K562 (cell line): ENCODE results near the gene PPP2R5A. TPM values are rescaled to one million over a fixed set of nuclear protein-coding genes. Genes with fewer than 3 reads are reported as not detected.

Experiments
- ATAC-seq: fragments of 200-7000 bp; cut with Tn5 transposase; 3 replicates; pipeline ENCODE4 v1.9.1; 2020; ENCODE audit warnings: moderate library complexity
- BruUV-seq: library from RNA; stranded (reverse); fragments of 400-500 nt; replicated peaks from 2 replicates; lab custom pipeline; 2021; lab: Mats Ljungman, UMichigan
- CTCF ChIA-PET: fragments of 300-600 bp; formaldehyde crosslinking; extraction: SDS; loops from one replicate; lab custom pipeline; 2021; ENCODE audit warnings: low intra/inter-chr PET ratio; lab: Yijun Ruan, JAX
- POLR2A ChIA-PET: fragments of 300-600, 350-650 bp; sonication (Branson Sonifier 250); formaldehyde crosslinking; extraction: SDS; loops from one replicate; lab custom pipeline; 2021; ENCODE audit warnings: antibody characterized with exemption, inconsistent platforms; lab: Yijun Ruan, JAX
- DNase-seq, 4 experiments: peaks; one replicate each; pipeline versions ENCODE4 v3.0.0 to v3.0.0-alpha.2; 2011 to 2018; ENCODE audit warnings: low spot score in 3 of 4, mixed read lengths in 3 of 4; ENCODE audit errors: extremely low read depth in 1 of 4
- FAIRE-seq: peaks from 2 replicates; lab custom pipeline; 2011; peaks lifted over from hg19 to GRCh38; lab: Jason Lieb, UNC
- H2AFZ ChIP-seq: 2 replicates; pipeline ENCODE4 v1.6.0; 2011; ENCODE audit warnings: low read depth, low read length, control low read depth, inconsistent platforms
- H3K27ac ChIP-seq: fragments of 200-600 bp; 3 replicates; pipeline ENCODE4 v1.8.0; 2011; ENCODE audit warnings: low read depth, mild to moderate bottlenecking, control low read depth, inconsistent platforms, low read length, moderate library complexity, mixed read lengths; ENCODE audit errors: extremely low read depth
- H3K27me3 ChIP-seq, 2 experiments: fragments of 300-600 bp in 1 of 2; 2 replicates in 1 of 2; 3 replicates in 1 of 2; pipeline versions ENCODE4 v1.6.0 to v1.8.0; 2011; ENCODE audit warnings: inconsistent platforms in 2 of 2, low read length in 2 of 2, mild to moderate bottlenecking in 1 of 2, mixed read lengths in 1 of 2, moderate library complexity in 1 of 2; ENCODE audit not compliant: control insufficient read depth in 2 of 2, insufficient read depth in 2 of 2
- H3K36me3 ChIP-seq: fragments of 300-600 bp; 3 replicates; pipeline ENCODE4 v1.8.0; 2011; ENCODE audit warnings: mild to moderate bottlenecking, low read length, inconsistent platforms; ENCODE audit not compliant: control insufficient read depth, insufficient read depth
- H3K4me1 ChIP-seq, 2 experiments: fragments of 200-600 bp in 1 of 2; replicated peaks in 1 of 2; 2 replicates in 1 of 2; 3 replicates in 1 of 2; pipeline versions ENCODE4 v1.5.1 to v1.8.0; 2011; ENCODE audit warnings: inconsistent platforms in 2 of 2, low read length in 2 of 2, mild to moderate bottlenecking in 1 of 2, mixed read lengths in 1 of 2, moderate library complexity in 1 of 2; ENCODE audit not compliant: control insufficient read depth in 2 of 2, insufficient read depth in 2 of 2
- H3K4me2 ChIP-seq: 2 replicates; pipeline ENCODE4 v1.6.1; 2011; ENCODE audit warnings: low read length, control low read depth, inconsistent platforms, mixed read lengths; ENCODE audit not compliant: insufficient read depth
- H3K4me3 ChIP-seq: fragments of 200-600 bp; sonication (generic), shearing (Covaris generic); 2 replicates; pipeline ENCODE4 v1.5.1; 2016; ENCODE audit warnings: control low read depth, inconsistent platforms
- H3K79me2 ChIP-seq: fragments of 200-600 bp; 3 replicates; pipeline ENCODE4 v1.8.0; 2011; ENCODE audit warnings: low read length, inconsistent platforms; ENCODE audit not compliant: control insufficient read depth, insufficient read depth
- H3K9ac ChIP-seq, 2 experiments: 2 replicates each; pipeline versions ENCODE4 v1.6.0 to v1.6.1; 2011; ENCODE audit warnings: low read depth in 2 of 2, low read length in 2 of 2, control low read depth in 1 of 2, inconsistent platforms in 1 of 2, mild to moderate bottlenecking in 1 of 2, mixed read lengths in 1 of 2; ENCODE audit not compliant: insufficient read depth in 1 of 2
- H3K9me1 ChIP-seq: one replicate; pipeline ENCODE4 v1.6.0; 2011; ENCODE audit warnings: inconsistent platforms, mild to moderate bottlenecking, low read length, moderate library complexity; ENCODE audit not compliant: control insufficient read depth, insufficient read depth
- H3K9me3 ChIP-seq: replicated peaks from 2 replicates; pipeline ENCODE4 v1.5.1; 2011; ENCODE audit warnings: low read depth, low read length, inconsistent platforms; ENCODE audit not compliant: control insufficient read depth, insufficient read depth
- H4K20me1 ChIP-seq: replicated peaks from 2 replicates; pipeline ENCODE4 v1.6.1; 2011; ENCODE audit warnings: low read length, inconsistent platforms, mixed read lengths; ENCODE audit not compliant: control insufficient read depth, insufficient read depth
- CEBPB ChIP-seq: fragments of 450-650 bp; IDR thresholded peaks from 2 replicates; pipeline ENCODE4 v1.6.1; 2016; ENCODE audit warnings: missing genetic modification characterization, missing compliant biosample characterization
- HMBOX1 ChIP-seq: sonication (generic); IDR thresholded peaks from 2 replicates; pipeline ENCODE4 v1.6.1; 2016
- SREBF1 ChIP-seq: fragments of 150-350 bp; IDR thresholded peaks from 2 replicates; pipeline ENCODE4 v1.6.1; 2014; ENCODE audit warnings: antibody characterized with exemption, low read depth, low read length, borderline replicate concordance
- XRCC5 ChIP-seq: fragments of 200-400 bp; formaldehyde crosslinking; IDR thresholded peaks from 2 replicates; pipeline ENCODE4 v1.6.1; 2017; ENCODE audit warnings: low read depth, mild to moderate bottlenecking, low read length
- ZSCAN29 ChIP-seq: fragments of 450-650 bp; IDR thresholded peaks from 2 replicates; pipeline ENCODE4 v1.6.1; 2017
- WGBS: fragments of 100-300 bp; shearing (Covaris generic); methylation state at CpG from one replicate; pipeline ENCODE4 v1.1.6; 2016; ENCODE audit warnings: low coverage, mixed read lengths; ENCODE audit not compliant: insufficient coverage; ENCODE audit errors: missing lambda C conversion rate; 5-methylcytosine and 5-hydroxymethylcytosine counted together
- in situ Hi-C: fragments of 300-500 bp; cut with MboI; formaldehyde crosslinking; loops from 4 replicates; pipeline ENCODE4 v1.15.0; 2018; ENCODE audit warnings: inconsistent platforms, mixed read lengths
- intact Hi-C: fragments of 100-400 bp; cut with micrococcal nuclease; formaldehyde crosslinking; loops from 2 replicates; pipeline ENCODE4 v1.14.2; 2022
- polyA plus RNA-seq, 8 experiments: library from polyadenylated mRNA; depleted of rRNA in 4 of 8; stranded (reverse) in 5 of 8; unstranded in 3 of 8; fragments of >200 nt; fragmentation: Nextera tagmentation in 2 of 8; fragmentation: Illumina TruSeq in 1 of 8; extraction: Ambion mirVana in 2 of 8; extraction: Trizol in 1 of 8; gene quantifications; 2 replicates each; pipeline versions ENCODE4 v1.2.1 to v1.2.3, GENCODE V29; 2011 to 2014; ENCODE audit warnings: inconsistent platforms in 1 of 8, missing spikeins in 1 of 8
- total RNA-seq, 7 experiments: library from RNA; depleted of rRNA in 6 of 7; stranded (reverse); fragments of >200 nt in 6 of 7; fragmentation: Illumina TruSeq in 2 of 7; extraction: Trizol in 2 of 7; gene quantifications; 2 replicates each; pipeline versions ENCODE4 v1.2.1 to v1.2.3, GENCODE V29; 2011 to 2021; ENCODE audit warnings: low replicate concordance in 1 of 7

The PPP2R5A gene
- total and polyA plus RNA-seq, 9 of the 15 experiments (the other 6 are each of a cell fraction or from before 2014, with no cell fraction given), result 26.9 to 106 (median 64.3) TPM

DNA sequence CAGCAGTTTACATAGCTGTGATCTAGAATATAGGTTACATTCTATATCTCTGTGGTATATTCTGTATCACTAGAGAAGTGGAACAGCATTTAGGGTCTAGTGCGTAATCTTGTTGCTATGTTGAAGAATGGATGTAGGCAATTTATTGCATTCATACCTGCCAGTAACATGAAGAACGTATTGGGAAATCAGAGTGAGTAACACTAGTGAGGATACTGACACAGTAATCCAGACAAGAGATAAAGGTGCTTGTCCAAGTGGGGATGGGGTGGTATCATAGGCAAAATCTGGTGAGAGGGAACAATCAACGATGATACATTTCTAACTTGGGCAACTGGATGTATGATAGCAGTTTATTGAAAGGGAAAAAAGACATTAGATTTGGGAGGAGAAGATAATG, 9.8 kb downstream of the PPP2R5A start:
- Histone ChIP-seq H3K9ac (no peak overlapping the region), H3K36me3 (peaks cover 7% of the 10 kb centered on the region; the same call in 1 of the 3 replicates), H3K9me3 (no peaks in the 10 kb centered on the region), H3K27me3 (no peaks in the 10 kb centered on the region), H3K27ac (no peak overlapping the region), H3K4me2 (no peak overlapping the region), H2AFZ (no peak overlapping the region), H3K4me3 (no peak overlapping the region), H4K20me1 (peaks cover 5% of the 10 kb centered on the region), H3K4me1 (peaks cover 6 to 38% of the 10 kb centered on the region in 2 experiments; a peak in 4 of 5 replicates), H3K9me1 (peaks cover 3% of the 10 kb centered on the region), H3K79me2 (peaks cover 85% of the 10 kb centered on the region)
- FAIRE-seq (no peak), ATAC-seq (no peak), DNase-seq (no peak)
- BruUV-seq, result no TSS peak
- WGBS, result 55% methylated on average over 3 of the region's 3 CpGs
- ChIA-PET POLR2A (interaction anchor here (0.9 to 2.7 kb wide), 4 partner anchors 8 to 202 kb away, joined by 3 to 11 read pairs (median 7); no protein-coding TSS in a partner anchor), CTCF (no interaction called here)
- TF ChIP-seq XRCC5, result no peak
- TF ChIP-seq CEBPB (tag), result peak; percentile 46; the same call in 1 of the 2 replicates
- TF ChIP-seq ZSCAN29, result no peak
- in situ Hi-C loops (no loop called here), intact Hi-C loops (loop anchor here (2.0 to 5.0 kb wide), 2 partner anchors 162 to 618 kb away; partner anchors contain the start of gene NEK2)

DNA sequence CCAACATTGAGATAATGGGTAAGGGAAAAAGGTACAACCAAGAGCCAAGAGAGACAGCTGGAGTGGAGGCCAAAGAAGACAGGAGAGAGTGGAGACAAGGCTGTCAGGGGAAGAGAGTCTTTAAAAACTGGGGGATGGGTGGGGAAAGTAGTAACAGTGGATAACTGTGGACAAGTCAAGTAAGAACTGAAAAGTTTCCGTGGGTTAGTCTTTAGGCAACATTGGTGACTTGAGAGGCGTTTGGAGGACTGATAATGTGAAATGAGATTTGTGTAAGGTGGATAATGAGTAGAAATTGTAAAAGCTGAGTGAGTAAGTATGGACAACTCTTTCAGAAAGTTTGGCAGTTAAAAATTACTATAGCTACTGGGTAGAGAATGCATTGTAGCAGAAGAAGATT, 10.4 kb downstream of the PPP2R5A start:
- Histone ChIP-seq H2AFZ (no peak overlapping the region), H3K4me2 (no peak overlapping the region), H3K27ac (no peak overlapping the region), H3K79me2 (peaks cover 85% of the 10 kb centered on the region), H3K4me3 (no peak overlapping the region), H3K9me1 (peaks cover 3% of the 10 kb centered on the region), H3K9ac (no peak overlapping the region), H3K9me3 (no peaks in the 10 kb centered on the region), H3K27me3 (no peaks in the 10 kb centered on the region), H4K20me1 (peaks cover 5% of the 10 kb centered on the region), H3K36me3 (0 out of 3 replicates have a peak, but pooled peaks cover 6% of the 10 kb centered on the region), H3K4me1 (peaks cover 6 to 34% of the 10 kb centered on the region in 2 experiments; a peak in 4 of 5 replicates)
- DNase-seq (no peak), ATAC-seq (peak; percentile 14; the same call in 2 of the 3 replicates), FAIRE-seq (no peak)
- in situ Hi-C loops (no loop called here), intact Hi-C loops (loop anchor here (2.0 kb wide), 1 partner anchor 161 kb away; no protein-coding TSS in a partner anchor)
- ChIA-PET CTCF (no interaction called here), POLR2A (interaction anchor here (0.9 to 2.7 kb wide), 5 partner anchors 9 to 251 kb away, joined by 3 to 11 read pairs (median 4); no protein-coding TSS in a partner anchor)
- WGBS, result 26% methylated on average over 2 of the region's 2 CpGs
- no TSS peak for BruUV-seq
- TF ChIP-seq SREBF1, result no peak
- 0 out of 2 replicates have a peak, but pooled peaks have one; percentile 33 for TF ChIP-seq HMBOX1
